ENCODE measurements around the gene TMEM154.

GRCh38 chr4:152696764-152697261 is 17.0 kb upstream of the TMEM154 start:
- TF ChIP-seq EZH2 (IDR thresholded peaks at IDR 0.05; ENCODE audit: low read depth) (no peak), CTCF (conservative IDR thresholded peaks at IDR 0.05) (no peak)
